A549 (cell line): Measurements from ENCODE around the gene ICAM3.

ENCODE experiments used
- CBX2 ChIP-seq: fragments of 200-600 bp; sonication (generic); IDR thresholded peaks from 2 replicates; pipeline ENCODE4 v1.6.1; 2016; ENCODE audit warnings: low read depth, mild to moderate bottlenecking, borderline replicate concordance
- CEBPB ChIP-seq, 2 experiments: fragments of >200 bp in 1 of 2; sonication (Bioruptor Twin) in 1 of 2; formaldehyde crosslinking in 1 of 2; IDR thresholded peaks; 2 replicates each; pipeline ENCODE4 v1.6.1; 2012 to 2016
- CTCF ChIP-seq: fragments of >200 bp; sonication (Bioruptor Twin); formaldehyde crosslinking; IDR thresholded peaks from 3 replicates; pipeline ENCODE4 v1.5.1; 2016
- EP300 ChIP-seq, 2 experiments: fragments of >200 bp; sonication (Bioruptor Twin); formaldehyde crosslinking; IDR thresholded peaks; 2 replicates in 1 of 2; 3 replicates in 1 of 2; pipeline ENCODE4 v1.6.1; 2016 to 2017
- MAFK ChIP-seq: fragments of 450-650 bp; IDR thresholded peaks from 2 replicates; pipeline ENCODE4 v1.6.1; 2014; ENCODE audit not compliant: partially characterized antibody
- POLR2A ChIP-seq: IDR thresholded peaks from 2 replicates; pipeline ENCODE4 v1.6.1; 2012; ENCODE audit warnings: mild to moderate bottlenecking, low read length
- RFX5 ChIP-seq: fragments of 450-650 bp; IDR thresholded peaks from 2 replicates; pipeline ENCODE4 v1.7.1; 2014; ENCODE audit warnings: antibody characterized with exemption, mild to moderate bottlenecking, moderate library complexity

- no peak for TF ChIP-seq CTCF
- no peak for TF ChIP-seq CEBPB (IDR thresholded peaks at IDR 0.05)
- no peak for TF ChIP-seq CBX2
- no peak for TF ChIP-seq EP300 (IDR thresholded peaks at IDR 0.05)
- no peak for TF ChIP-seq RFX5
- TF ChIP-seq POLR2A = no peak
- no peak for TF ChIP-seq MAFK
Observed at GRCh38 chr19:10352764-10353671, 13.6 kb upstream of the ICAM3 start.
